H1 (cell line): ENCODE results near the gene RPRD1A. TPM values are rescaled to one million over a fixed set of nuclear protein-coding genes. Genes with fewer than 3 reads are reported as not detected.

ENCODE experiments used
- CTCF ChIA-PET: fragments of 300-600 bp; sonication (Branson Sonifier 250); formaldehyde crosslinking; loops from one replicate; lab custom pipeline; 2021; ENCODE audit not compliant: partially characterized antibody; lab: Charles Lee
- POLR2A ChIA-PET: fragments of 300-600 bp; sonication (Branson Sonifier 250); formaldehyde crosslinking; loops from one replicate; lab custom pipeline; 2021; ENCODE audit warnings: inconsistent platforms; ENCODE audit not compliant: partially characterized antibody; lab: Charles Lee
- DNase-seq, 2 experiments: peaks; one replicate each; pipeline versions ENCODE4 v3.0.0 to v3.0.0-alpha.2; 2010 to 2022; ENCODE audit warnings: low spot score in 2 of 2, low read depth in 1 of 2, mixed read lengths in 1 of 2
- FAIRE-seq: peaks from 2 replicates; lab custom pipeline; 2011; peaks lifted over from hg19 to GRCh38; lab: Jason Lieb, UNC
- H2AFZ ChIP-seq: 2 replicates; pipeline ENCODE4 v1.8.1; 2012; ENCODE audit warnings: low read length, inconsistent platforms
- H2AK5ac ChIP-seq: 2 replicates; pipeline ENCODE4 v1.6.1; 2013; ENCODE audit warnings: low read depth, low read length
- H2BK120ac ChIP-seq: replicated peaks from 2 replicates; pipeline ENCODE3; 2013; ENCODE audit warnings: low read depth, low read length, inconsistent platforms
- H2BK12ac ChIP-seq: 2 replicates; pipeline ENCODE4 v1.6.1; 2013; ENCODE audit warnings: low read depth, low read length
- H2BK15ac ChIP-seq: 2 replicates; pipeline ENCODE4 v1.6.1; 2013; ENCODE audit warnings: low read length
- H2BK20ac ChIP-seq: 2 replicates; pipeline ENCODE4 v1.6.1; 2013; ENCODE audit warnings: low read length
- H2BK5ac ChIP-seq: 2 replicates; pipeline ENCODE4 v1.6.1; 2013; ENCODE audit warnings: low read depth, low read length
- H3K14ac ChIP-seq: 2 replicates; pipeline ENCODE4 v1.6.1; 2013; ENCODE audit warnings: inconsistent platforms; ENCODE audit not compliant: insufficient read length
- H3K18ac ChIP-seq: 2 replicates; pipeline ENCODE4 v1.6.1; 2013; ENCODE audit warnings: low read length; ENCODE audit errors: extremely low read depth
- H3K23ac ChIP-seq: 2 replicates; pipeline ENCODE4 v1.6.1; 2013; ENCODE audit warnings: inconsistent platforms; ENCODE audit not compliant: insufficient read length
- H3K23me2 ChIP-seq: 2 replicates; pipeline ENCODE4 v1.6.1; 2013; ENCODE audit warnings: low read depth, low read length
- H3K27ac ChIP-seq: 2 replicates; pipeline ENCODE4 v1.6.1; 2011; ENCODE audit warnings: low read depth, low read length, inconsistent platforms
- H3K27me3 ChIP-seq, 4 experiments: replicated peaks in 1 of 4; 1 replicate in 1 of 4; 2 replicates in 3 of 4; pipeline versions ENCODE4 v1.6.1 to v1.8.1; 2011 to 2013; ENCODE audit warnings: low read length in 3 of 4, mild to moderate bottlenecking in 3 of 4, inconsistent platforms in 2 of 4, mixed read lengths in 2 of 4, moderate library complexity in 1 of 4; ENCODE audit not compliant: control insufficient read depth in 3 of 4, insufficient read depth in 3 of 4; ENCODE audit errors: extremely low read depth in 1 of 4
- H3K36me3 ChIP-seq, 4 experiments: 2 replicates each; pipeline versions ENCODE4 v1.6.1 to v1.8.1; 2011 to 2013; ENCODE audit warnings: mild to moderate bottlenecking in 4 of 4, low read length in 3 of 4, moderate library complexity in 2 of 4, control low read depth in 1 of 4, inconsistent platforms in 1 of 4; ENCODE audit not compliant: insufficient read depth in 4 of 4, control insufficient read depth in 2 of 4
- H3K4ac ChIP-seq: replicated peaks from 2 replicates; pipeline ENCODE3; 2013; ENCODE audit warnings: low read length, low read depth, mixed read lengths, inconsistent platforms; ENCODE audit not compliant: insufficient read length
- H3K4me1 ChIP-seq, 4 experiments: replicated peaks in 1 of 4; 1 replicate in 1 of 4; 2 replicates in 3 of 4; pipeline versions ENCODE4 v1.6.1 to v1.8.1; 2011 to 2013; ENCODE audit warnings: low read length in 3 of 4, inconsistent platforms in 2 of 4, mixed read lengths in 1 of 4; ENCODE audit not compliant: insufficient read depth in 4 of 4, control insufficient read depth in 3 of 4
- H3K4me2 ChIP-seq, 2 experiments: 2 replicates each; pipeline versions ENCODE4 v1.6.1 to v1.8.1; 2011 to 2013; ENCODE audit warnings: low read depth in 2 of 2, low read length in 2 of 2, control low read depth in 1 of 2, inconsistent platforms in 1 of 2, mild to moderate bottlenecking in 1 of 2; ENCODE audit not compliant: insufficient read depth in 1 of 2
- H3K4me3 ChIP-seq, 4 experiments: fragments of 200-600, 300-600 bp in 1 of 4; sonication (generic), shearing (Covaris generic), sonication (Bioruptor Twin) in 1 of 4; 2 replicates each; pipeline versions ENCODE4 v1.5.1 to v1.8.1; 2011 to 2016; ENCODE audit warnings: low read length in 4 of 4, low read depth in 3 of 4, control low read depth in 2 of 4, inconsistent platforms in 2 of 4, mild to moderate bottlenecking in 2 of 4, mixed read lengths in 1 of 4, moderate library complexity in 1 of 4; ENCODE audit not compliant: insufficient read depth in 2 of 4; ENCODE audit errors: extremely low read depth in 1 of 4
- H3K56ac ChIP-seq: replicated peaks from 2 replicates; pipeline ENCODE3; 2013; ENCODE audit warnings: low read depth, mild to moderate bottlenecking, mixed read lengths, low read length, inconsistent platforms; ENCODE audit not compliant: insufficient read length
- H3K79me1 ChIP-seq: 2 replicates; pipeline ENCODE4 v1.6.1; 2013; ENCODE audit warnings: low read depth, low read length, control low read depth
- H3K79me2 ChIP-seq, 2 experiments: 2 replicates each; pipeline versions ENCODE4 v1.6.1 to v1.8.1; 2012 to 2013; ENCODE audit warnings: low read length in 2 of 2, mild to moderate bottlenecking in 2 of 2, inconsistent platforms in 1 of 2; ENCODE audit not compliant: insufficient read depth in 2 of 2, control insufficient read depth in 1 of 2
- H3K9ac ChIP-seq, 4 experiments: replicated peaks in 1 of 4; 1 replicate in 1 of 4; 2 replicates in 3 of 4; pipeline versions ENCODE4 v1.6.1 to v1.8.1; 2011 to 2013; ENCODE audit warnings: low read depth in 3 of 4, low read length in 3 of 4, control low read depth in 2 of 4, mild to moderate bottlenecking in 2 of 4, moderate library complexity in 2 of 4, inconsistent platforms in 1 of 4; ENCODE audit errors: extremely low read depth in 1 of 4
- H3K9me3 ChIP-seq, 2 experiments: 2 replicates each; pipeline versions ENCODE4 v1.6.1 to v1.8.1; 2012 to 2013; ENCODE audit warnings: mild to moderate bottlenecking in 2 of 2, moderate library complexity in 2 of 2, control low read depth in 1 of 2, inconsistent platforms in 1 of 2, low read depth in 1 of 2, low read length in 1 of 2, mixed read lengths in 1 of 2; ENCODE audit not compliant: insufficient read depth in 2 of 2
- H4K20me1 ChIP-seq, 2 experiments: replicated peaks in 1 of 2; 2 replicates each; pipeline versions ENCODE3 to v1.8.1; 2011 to 2013; ENCODE audit warnings: inconsistent platforms in 2 of 2, low read length in 2 of 2, mild to moderate bottlenecking in 1 of 2; ENCODE audit not compliant: insufficient read depth in 2 of 2, control insufficient read depth in 1 of 2
- H4K5ac ChIP-seq: 2 replicates; pipeline ENCODE4 v1.6.1; 2013; ENCODE audit warnings: low read length, low read depth, mixed read lengths, inconsistent platforms; ENCODE audit not compliant: insufficient read length
- H4K8ac ChIP-seq: 2 replicates; pipeline ENCODE4 v1.8.0; 2013; ENCODE audit warnings: mild to moderate bottlenecking, moderate library complexity, low read length, inconsistent platforms; ENCODE audit not compliant: insufficient read depth; ENCODE audit errors: extremely low read depth
- H4K91ac ChIP-seq: replicated peaks from 2 replicates; pipeline ENCODE3; 2013; ENCODE audit warnings: low read length, mixed read lengths, inconsistent platforms; ENCODE audit not compliant: insufficient read length
- ASH2L ChIP-seq: fragments of 200-600, 300-600 bp; sonication (generic); IDR thresholded peaks from one replicate; pipeline ENCODE4 v1.7.1; 2017; ENCODE audit warnings: low read length
- CBX5 ChIP-seq: fragments of 300-800, 300-1000 bp; sonication (generic); IDR thresholded peaks from 2 replicates; pipeline ENCODE4 v1.7.1; 2016; ENCODE audit warnings: antibody characterized with exemption, low read length, low read depth
- CBX8 ChIP-seq: fragments of 300-800, 300-1000 bp; sonication (generic); IDR thresholded peaks from 2 replicates; pipeline ENCODE4 v1.7.1; 2016; ENCODE audit warnings: low read depth, low read length, borderline replicate concordance
- EP300 ChIP-seq, 2 experiments: IDR thresholded peaks; 1 replicate in 1 of 2; 2 replicates in 1 of 2; pipeline ENCODE4 v1.6.1; 2011 to 2012; ENCODE audit warnings: low read depth in 2 of 2, low read length in 2 of 2, mild to moderate bottlenecking in 2 of 2, borderline replicate concordance in 1 of 2, inconsistent platforms in 1 of 2, moderate library complexity in 1 of 2
- GTF2F1 ChIP-seq: IDR thresholded peaks from 2 replicates; pipeline ENCODE4 v1.6.1; 2012; ENCODE audit warnings: low read depth, low read length, improper control_type of control experiment, borderline replicate concordance
- KDM5A ChIP-seq: fragments of 200-600 bp; IDR thresholded peaks from 2 replicates; pipeline ENCODE4 v1.7.1; 2012; ENCODE audit warnings: mild to moderate bottlenecking, low read length, inconsistent platforms, mixed read lengths
- NANOG ChIP-seq: IDR thresholded peaks from 2 replicates; pipeline ENCODE4 v1.6.1; 2011; ENCODE audit warnings: low read length, low read depth, mild to moderate bottlenecking, inconsistent platforms; ENCODE audit not compliant: insufficient read depth, poor library complexity, severe bottlenecking
- SAP30 ChIP-seq: fragments of 300-600 bp; sonication (generic); IDR thresholded peaks from 2 replicates; pipeline ENCODE4 v1.7.1; 2012; ENCODE audit warnings: low read length, moderate library complexity, mild to moderate bottlenecking, inconsistent platforms; ENCODE audit not compliant: insufficient read depth, insufficient replicate concordance
- SIRT6 ChIP-seq: IDR thresholded peaks from one replicate; pipeline ENCODE4 v1.7.1; 2012; ENCODE audit warnings: low read length, inconsistent platforms
- ZNF274 ChIP-seq: IDR thresholded peaks from 2 replicates; pipeline ENCODE4 v1.7.0; 2012; ENCODE audit warnings: low read length, borderline replicate concordance; ENCODE audit errors: extremely low read depth
- WGBS, 2 experiments: shearing (Covaris generic) in 1 of 2; methylation state at CpG; one replicate each; pipeline versions ENCODE4 v1.1.6 to v1.1.7; 2013 to 2015; ENCODE audit warnings: low lambda C conversion rate in 2 of 2, mixed read lengths in 2 of 2, inconsistent platforms in 1 of 2, low coverage in 1 of 2, missing lambda C conversion rate in 1 of 2; ENCODE audit not compliant: insufficient replicate concordance in 2 of 2, insufficient coverage in 1 of 2, insufficient read length in 1 of 2; ENCODE audit errors: extremely low coverage in 1 of 2, missing lambda C conversion rate in 1 of 2; 5-methylcytosine and 5-hydroxymethylcytosine counted together
- polyA plus RNA-seq, 7 experiments: library from polyadenylated mRNA; depleted of rRNA in 3 of 7; stranded (reverse) in 5 of 7; unstranded in 2 of 7; fragments of >200 nt in 5 of 7; fragments of 200-250 nt in 2 of 7; gene quantifications; 1 replicate in 5 of 7; 2 replicates in 1 of 7; 4 replicates in 1 of 7; pipeline versions ENCODE4 v1.2.1 to v1.2.3, GENCODE V29; 2011 to 2013; ENCODE audit warnings: missing spikeins in 2 of 7, mixed read lengths in 2 of 7
- total RNA-seq: library from RNA; stranded (reverse); fragmentation: NEBNext Ultra II Directional; extraction: Animal tissue kit (Norgen Biotek cat#: 25700); gene quantifications from 2 replicates; pipeline ENCODE4 v1.2.1, GENCODE V29; 2021
- TF ChIP-seq, protein P1 (sequence below): IDR thresholded peaks from 2 replicates; pipeline ENCODE4 v1.6.1; 2011; ENCODE audit warnings: low read depth, mild to moderate bottlenecking, low read length; ENCODE audit not compliant: insufficient read depth

Gene RPRD1A
- total and polyA plus RNA-seq, 2 of the 8 experiments (the other 6 are each of a cell fraction or from before 2014, with no cell fraction given) = 40.5 to 106 TPM

DNA sequence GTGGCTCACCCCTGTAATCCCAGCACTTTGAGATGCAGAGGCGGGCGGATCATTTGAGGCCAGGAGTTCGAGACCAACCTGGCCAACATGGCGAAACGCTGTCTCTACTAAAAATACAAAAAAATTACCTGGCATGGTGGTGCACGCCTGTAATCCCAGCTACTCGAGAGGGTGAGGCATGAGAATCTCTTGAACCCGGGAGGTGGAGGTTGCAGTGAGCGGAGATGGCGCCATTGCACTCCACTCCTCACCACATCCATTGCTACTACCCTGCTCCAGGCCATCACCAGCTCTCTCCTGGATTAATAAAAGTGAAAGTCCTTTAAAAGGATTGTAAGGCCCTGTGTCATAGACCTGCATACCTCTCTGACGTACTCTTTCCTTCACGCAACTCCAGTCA lies 93.7 kb downstream of the RPRD1A start:
- H3K4ac ChIP-seq = no peak overlapping the region
- H3K4me3 ChIP-seq = peak overlapping the region; percentile 90 to 98 (median 92); a peak in 7 of 8 replicates
- no peak overlapping the region for H3K23ac ChIP-seq
- H2BK15ac ChIP-seq = no peak overlapping the region
- 0 out of 2 replicates have a peak, but pooled peaks cover 2% of the 10 kb centered on the region for H3K79me1 ChIP-seq
- H3K56ac ChIP-seq = no peak overlapping the region
- H3K23me2 ChIP-seq = peaks cover 6% of the 10 kb centered on the region
- no peak overlapping the region for H2AK5ac ChIP-seq
- WGBS, 2 experiments = 85% methylated on average over 12 of the region's 12 CpGs; no CpG with 5 or more reads in 1 of the 2 experiments
- H3K79me2 ChIP-seq = peaks cover 3 to 22% of the 10 kb centered on the region in 2 experiments; a peak in 3 of 4 replicates
- H2BK120ac ChIP-seq = no peak overlapping the region
- POLR2A ChIA-PET = interaction anchor here (0.5 to 2.2 kb wide), 6 partner anchors 20 to 803 kb away, joined by 3 to 10 read pairs (median 4); no protein-coding TSS in a partner anchor
- no peaks in the 10 kb centered on the region for H4K20me1 ChIP-seq
- CTCF ChIA-PET = interaction anchor here (0.6 to 1.8 kb wide), 7 partner anchors 12 to 222 kb away, joined by 3 to 7 read pairs (median 4); no protein-coding TSS in a partner anchor
- no peak for FAIRE-seq
- H4K8ac ChIP-seq = no peak overlapping the region
- no peak overlapping the region for H3K14ac ChIP-seq
- peak overlapping the region; percentile 81 to 87 for H3K4me2 ChIP-seq
- H3K27ac ChIP-seq = no peak overlapping the region
- no peaks in the 10 kb centered on the region for H3K27me3 ChIP-seq
- no peak overlapping the region for H4K5ac ChIP-seq
- no peak overlapping the region for H4K91ac ChIP-seq
- H3K18ac ChIP-seq = no peak overlapping the region
- no peak overlapping the region for H2AFZ ChIP-seq
- no peak overlapping the region for H2BK12ac ChIP-seq
- peaks cover 0 to 4% (median 2%) of the 10 kb centered on the region in 4 experiments; a peak in 2 of 7 replicates for H3K4me1 ChIP-seq
- H2BK20ac ChIP-seq = no peak overlapping the region
- H3K9ac ChIP-seq = no peak overlapping the region
- peaks cover 10 to 46% (median 29%) of the 10 kb centered on the region in 4 experiments for H3K36me3 ChIP-seq
- H2BK5ac ChIP-seq = no peak overlapping the region
- H3K9me3 ChIP-seq = no peaks in the 10 kb centered on the region
- no peak for DNase-seq
- TF ChIP-seq CBX8 (no peak), NANOG (no peak), GTF2F1 (no peak), EP300 (IDR thresholded peaks at IDR 0.05; ENCODE audit: borderline replicate concordance in 1 of 2, low read depth in 2 of 2, low read length in 2 of 2) (no peak), SIRT6 (no peak), ASH2L (no peak), CBX5 (no peak), KDM5A (no peak), SAP30 (no peak), ZNF274 (no peak)
- TF ChIP-seq, protein P1, sequence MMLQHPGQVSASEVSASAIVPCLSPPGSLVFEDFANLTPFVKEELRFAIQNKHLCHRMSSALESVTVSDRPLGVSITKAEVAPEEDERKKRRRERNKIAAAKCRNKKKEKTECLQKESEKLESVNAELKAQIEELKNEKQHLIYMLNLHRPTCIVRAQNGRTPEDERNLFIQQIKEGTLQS = no peak
